GM18520 (cell line): ENCODE measurements around the gene HECW1.
"Not testable (repeated sequence)": the region's sequence is repeated elsewhere in the genome, so short reads cannot be mapped to it uniquely, and the experiment has no call there.

ENCODE experiments used
- ATAC-seq: cut with Tn5 transposase; IDR thresholded peaks from one replicate; pipeline ENCODE4 v1.9.1; 2021; ENCODE audit not compliant: unreplicated experiment

Gene HECW1

GRCh38 chr7:43560742-43561330 lies 448.4 kb downstream of the HECW1 start:
- no peak for ATAC-seq

GRCh38 chr7:43562383-43562782 lies 449.9 kb downstream of the HECW1 start:
- ATAC-seq, result no peak

GRCh38 chr7:43565786-43566185 lies 453.3 kb downstream of the HECW1 start:
- no peak for ATAC-seq

GRCh38 chr7:43568529-43568928 lies 456.1 kb downstream of the HECW1 start:
- ATAC-seq, result no peak

- peak; percentile 78 for ATAC-seq
These were observed 457.0 kb downstream of the HECW1 start for GRCh38 chr7:43569424-43569823.

GRCh38 chr7:43570688-43571365 lies 458.4 kb downstream of the HECW1 start:
- ATAC-seq, result peak; percentile 78

- ATAC-seq, result no peak
These were observed 460.1 kb downstream of the HECW1 start for GRCh38 chr7:43572516-43573049.

- ATAC-seq, result not testable (repeated sequence)
These were observed 461.4 kb downstream of the HECW1 start for GRCh38 chr7:43573832-43574231.

GRCh38 chr7:43575506-43575905 lies 463.1 kb downstream of the HECW1 start:
- ATAC-seq, result no peak

GRCh38 chr7:43576241-43576640 lies 463.8 kb downstream of the HECW1 start:
- no peak for ATAC-seq

- ATAC-seq, result no peak
These were observed 465.1 kb downstream of the HECW1 start for GRCh38 chr7:43577485-43577951.

GRCh38 chr7:43582503-43583423 lies 470.3 kb downstream of the HECW1 start, which contains the start of gene STK17A:
STK17A (plus strand) TSS chr7:43583108; CDS start chr7:43583244, 136 bp downstream.
- peak; percentile 53 for ATAC-seq

- ATAC-seq, result peak; percentile 11
These were observed 471.2 kb downstream of the HECW1 start for GRCh38 chr7:43583424-43584194.

GRCh38 chr7:43584195-43584586 lies 471.7 kb downstream of the HECW1 start:
- ATAC-seq, result no peak

GRCh38 chr7:43584733-43585132 lies 472.3 kb downstream of the HECW1 start:
- not testable (repeated sequence) for ATAC-seq

- ATAC-seq, result no peak
These were observed 473.1 kb downstream of the HECW1 start for GRCh38 chr7:43585562-43585961.

- ATAC-seq, result no peak
These were observed 473.9 kb downstream of the HECW1 start for GRCh38 chr7:43586251-43586900.

- no peak for ATAC-seq
These were observed 476.2 kb downstream of the HECW1 start for GRCh38 chr7:43588477-43589132.

- no peak for ATAC-seq
These were observed 476.7 kb downstream of the HECW1 start for GRCh38 chr7:43589133-43589478.

- no peak for ATAC-seq
These were observed 477.3 kb downstream of the HECW1 start for GRCh38 chr7:43589728-43590127.
